Chondrocyte (in vitro differentiated cells): ENCODE measurements around the gene NPAS3. TPM values are rescaled to one million over a fixed set of nuclear protein-coding genes. Genes with fewer than 3 reads are reported as not detected.

Source experiments
- DNase-seq: peaks from one replicate; pipeline ENCODE4 v3.0.0; 2021; ENCODE audit warnings: mixed read lengths, low spot score
- H3K27ac Mint-ChIP-seq: one replicate; pipeline ENCODE4 v1.8.0; 2021; ENCODE audit warnings: mild to moderate bottlenecking, moderate library complexity, mixed read lengths; ENCODE audit not compliant: unreplicated experiment
- H3K27me3 Mint-ChIP-seq: 2 replicates; pipeline ENCODE4 v1.8.0; 2021; ENCODE audit warnings: low read depth, mixed read lengths
- H3K36me3 Mint-ChIP-seq: 2 replicates; pipeline ENCODE4 v1.8.0; 2021; ENCODE audit warnings: low read depth, mixed read lengths
- H3K4me1 Mint-ChIP-seq: 2 replicates; pipeline ENCODE4 v1.8.0; 2021; ENCODE audit warnings: low read depth, mild to moderate bottlenecking, mixed read lengths
- H3K4me3 Mint-ChIP-seq: one replicate; pipeline ENCODE4 v1.8.0; 2021; ENCODE audit warnings: mild to moderate bottlenecking, moderate library complexity, mixed read lengths; ENCODE audit not compliant: unreplicated experiment
- H3K9me3 Mint-ChIP-seq: 2 replicates; pipeline ENCODE4 v1.8.0; 2021; ENCODE audit warnings: low read depth, mixed read lengths
- CTCF ChIP-seq: fragments of 200-600 bp; sonication (generic); IDR thresholded peaks from 2 replicates; pipeline ENCODE4 v1.5.0; 2021; ENCODE audit warnings: antibody characterized with exemption, mild to moderate bottlenecking, moderate library complexity
- total RNA-seq: library from RNA; stranded (reverse); gene quantifications from 3 replicates; pipeline ENCODE4 v1.2.1, GENCODE V29; 2021

The NPAS3 gene
- total RNA-seq, 1 donor from 2014 or later: 2.6 TPM

- DNase-seq: no peak
- Mint-ChIP-seq H3K9me3 (no peaks in the 10 kb centered on the region), H3K36me3 (no peaks in the 10 kb centered on the region), H3K4me1 (peaks cover 15% of the 10 kb centered on the region), H3K4me3 (no peak overlapping the region), H3K27ac (no peak overlapping the region), H3K27me3 (no peaks in the 10 kb centered on the region)
- no peak for TF ChIP-seq CTCF
Measured at GRCh38 chr14:33553706-33554278, 615.1 kb downstream of the NPAS3 start.

- no peaks in the 10 kb centered on the region for H3K36me3 Mint-ChIP-seq
- no peak for DNase-seq
- H3K9me3 Mint-ChIP-seq: no peaks in the 10 kb centered on the region
- no peaks in the 10 kb centered on the region for H3K27me3 Mint-ChIP-seq
- no peak for TF ChIP-seq CTCF
- H3K4me1 Mint-ChIP-seq: peaks cover 15% of the 10 kb centered on the region
- H3K27ac Mint-ChIP-seq: no peak overlapping the region
- H3K4me3 Mint-ChIP-seq: no peak overlapping the region
Measured at GRCh38 chr14:33554988-33555387, 616.3 kb downstream of the NPAS3 start.

GRCh38 chr14:33555710-33556350 lies 617.2 kb downstream of the NPAS3 start:
- H3K9me3 Mint-ChIP-seq: no peaks in the 10 kb centered on the region
- H3K36me3 Mint-ChIP-seq: no peaks in the 10 kb centered on the region
- TF ChIP-seq CTCF: no peak
- H3K4me3 Mint-ChIP-seq: no peak overlapping the region
- H3K27me3 Mint-ChIP-seq: no peaks in the 10 kb centered on the region
- H3K4me1 Mint-ChIP-seq: peaks cover 15% of the 10 kb centered on the region
- H3K27ac Mint-ChIP-seq: peak overlapping the region; percentile 90
- DNase-seq: no peak

- no peaks in the 10 kb centered on the region for H3K9me3 Mint-ChIP-seq
- DNase-seq: no peak
- H3K4me1 Mint-ChIP-seq: peaks cover 15% of the 10 kb centered on the region
- H3K36me3 Mint-ChIP-seq: no peaks in the 10 kb centered on the region
- TF ChIP-seq CTCF: no peak
- H3K27me3 Mint-ChIP-seq: no peaks in the 10 kb centered on the region
- peak overlapping the region; percentile 90 for H3K27ac Mint-ChIP-seq
- H3K4me3 Mint-ChIP-seq: no peak overlapping the region
Measured at GRCh38 chr14:33556382-33557121, 617.9 kb downstream of the NPAS3 start.

GRCh38 chr14:33560718-33561431 lies 622.2 kb downstream of the NPAS3 start:
- Mint-ChIP-seq H3K36me3 (no peaks in the 10 kb centered on the region), H3K4me3 (no peak overlapping the region), H3K4me1 (peaks cover 39% of the 10 kb centered on the region), H3K9me3 (no peaks in the 10 kb centered on the region), H3K27ac (no peak overlapping the region), H3K27me3 (no peaks in the 10 kb centered on the region)
- DNase-seq: no peak
- no peak for TF ChIP-seq CTCF
